GM23248 (cell line): ENCODE results near the gene LTO1. TPM values are rescaled to one million over a fixed set of nuclear protein-coding genes. Genes with fewer than 3 reads are reported as not detected.

Experiments used
- DNase-seq: peaks from one replicate; pipeline ENCODE4 v3.0.0-alpha.2; 2015
- H2AFZ ChIP-seq: fragments of 200-600 bp; sonication (generic); 2 replicates; pipeline ENCODE4 v1.6.1; 2016; ENCODE audit warnings: antibody characterized with exemption
- H3F3A ChIP-seq: fragments of 200-600 bp; sonication (generic); 2 replicates; pipeline ENCODE4 v1.6.1; 2016; ENCODE audit warnings: mild to moderate bottlenecking, antibody characterized with exemption, mixed run types; ENCODE audit not compliant: insufficient read depth
- H3K27ac ChIP-seq: fragments of 200-600 bp; sonication (generic); 2 replicates; pipeline ENCODE4 v1.5.1; 2016; ENCODE audit warnings: mild to moderate bottlenecking
- H3K27me3 ChIP-seq: fragments of 200-600 bp; sonication (generic); replicated peaks from 2 replicates; pipeline ENCODE4 v1.6.1; 2016; ENCODE audit warnings: mild to moderate bottlenecking; ENCODE audit not compliant: insufficient read depth
- H3K36me3 ChIP-seq: fragments of 200-600 bp; sonication (generic); 2 replicates; pipeline ENCODE4 v1.6.1; 2016; ENCODE audit warnings: low read depth, mild to moderate bottlenecking
- H3K4me1 ChIP-seq: fragments of 200-600 bp; sonication (generic); 2 replicates; pipeline ENCODE4 v1.6.1; 2016; ENCODE audit warnings: mild to moderate bottlenecking; ENCODE audit not compliant: insufficient read depth
- H3K4me2 ChIP-seq: fragments of 200-600 bp; sonication (generic); one replicate; pipeline ENCODE4 v1.6.1; 2016; ENCODE audit warnings: mild to moderate bottlenecking; ENCODE audit not compliant: unreplicated experiment
- H3K4me3 ChIP-seq: fragments of 200-600 bp; sonication (generic); 2 replicates; pipeline ENCODE4 v1.5.1; 2016; ENCODE audit warnings: mild to moderate bottlenecking
- H3K79me2 ChIP-seq: fragments of 200-600 bp; sonication (generic); 2 replicates; pipeline ENCODE4 v1.6.1; 2016; ENCODE audit warnings: mild to moderate bottlenecking; ENCODE audit not compliant: insufficient read depth
- H3K9ac ChIP-seq: fragments of 200-600 bp; sonication (generic); 2 replicates; pipeline ENCODE4 v1.6.1; 2016; ENCODE audit warnings: mild to moderate bottlenecking
- H3K9me2 ChIP-seq: fragments of 200-600 bp; sonication (generic); 2 replicates; pipeline ENCODE4 v1.6.1; 2016; ENCODE audit warnings: mixed run types, mild to moderate bottlenecking, moderate library complexity; ENCODE audit not compliant: insufficient read depth
- H3K9me3 ChIP-seq: fragments of 200-600 bp; sonication (generic); one replicate; pipeline ENCODE4 v1.6.1; 2017; ENCODE audit warnings: low read depth
- H4K20me1 ChIP-seq: fragments of 200-600 bp; sonication (generic); 2 replicates; pipeline ENCODE4 v1.6.0; 2016; ENCODE audit not compliant: insufficient read depth
- EZH2 ChIP-seq: fragments of 200-600 bp; sonication (generic); IDR thresholded peaks from 2 replicates; pipeline ENCODE4 v1.6.1; 2018; ENCODE audit warnings: antibody characterized with exemption, mild to moderate bottlenecking; ENCODE audit not compliant: insufficient read depth, poor library complexity, severe bottlenecking
- EZH2phosphoT487 ChIP-seq: fragments of 200-600 bp; sonication (generic); IDR thresholded peaks from 2 replicates; pipeline ENCODE4 v1.6.1; 2018; ENCODE audit warnings: antibody characterized with exemption, moderate library complexity, mild to moderate bottlenecking, low read depth; ENCODE audit not compliant: insufficient read depth
- WGBS, 2 experiments: methylation state at CpG; one replicate each; pipeline ENCODE4 v1.1.6; 2015 to 2017; ENCODE audit warnings: low lambda C conversion rate in 2 of 2, low coverage in 1 of 2; ENCODE audit errors: missing lambda C conversion rate in 2 of 2; 5-methylcytosine and 5-hydroxymethylcytosine counted together
- in situ Hi-C: fragments of 300-500 bp; cut with MboI; formaldehyde crosslinking; loops from 2 replicates; pipeline ENCODE4 v1.15.0; 2020
- polyA plus RNA-seq: library from polyadenylated mRNA; unstranded; fragments of >200 nt; fragmentation: Nextera tagmentation; extraction: Ambion mirVana; gene quantifications from 2 replicates; pipeline ENCODE4 v1.2.1, GENCODE V29; 2016
- total RNA-seq: library from RNA; depleted of rRNA; stranded (reverse); fragments of >200 nt; shearing (Covaris generic); gene quantifications from 2 replicates; pipeline ENCODE4 v1.2.3, GENCODE V29; 2014

Gene LTO1
- total and polyA plus RNA-seq, 2 experiments from 2014 or later = 20.6 to 26.2 TPM

GRCh38 chr11:69650081-69650831 lies 24.9 kb downstream of the LTO1 start:
- Histone ChIP-seq H3K4me3 (no peak overlapping the region), H3K9me3 (no peaks in the 10 kb centered on the region), H3F3A (peaks cover 91% of the 10 kb centered on the region), H3K9me2 (no peaks in the 10 kb centered on the region), H3K27me3 (no peaks in the 10 kb centered on the region), H3K9ac (no peak overlapping the region), H4K20me1 (peaks cover 11% of the 10 kb centered on the region), H2AFZ (no peak overlapping the region), H3K79me2 (peaks cover 57% of the 10 kb centered on the region), H3K4me2 (no peak overlapping the region), H3K36me3 (peaks cover 86% of the 10 kb centered on the region), H3K27ac (peak overlapping the region; percentile 15), H3K4me1 (no peaks in the 10 kb centered on the region; the same call in 1 of the 2 replicates)
- in situ Hi-C loops = no loop called here
- 84 to 87% methylated on average over 22 to 24 of the region's 24 CpGs for WGBS, 2 experiments
- TF ChIP-seq EZH2phosphoT487 = no peak
- DNase-seq = peak; percentile 41

- Histone ChIP-seq H3K9ac (no peak overlapping the region), H3K27me3 (no peaks in the 10 kb centered on the region), H3K4me1 (peaks cover 3% of the 10 kb centered on the region; the same call in 1 of the 2 replicates), H3K4me3 (no peak overlapping the region), H3F3A (peaks cover 90% of the 10 kb centered on the region), H3K36me3 (peaks cover 87% of the 10 kb centered on the region), H3K9me3 (no peaks in the 10 kb centered on the region), H3K4me2 (no peak overlapping the region), H3K27ac (0 out of 2 replicates have a peak overlapping the region, but pooled peaks have one; percentile 15), H3K79me2 (peaks cover 65% of the 10 kb centered on the region), H4K20me1 (peaks cover 11% of the 10 kb centered on the region), H2AFZ (no peak overlapping the region), H3K9me2 (no peaks in the 10 kb centered on the region)
- DNase-seq = no peak
- TF ChIP-seq EZH2 = no peak
- TF ChIP-seq EZH2phosphoT487 = no peak
- in situ Hi-C loops = no loop called here
- 94 to 96% methylated on average over 10 of the region's 10 CpGs for WGBS, 2 experiments
Measured at GRCh38 chr11:69649576-69649900, 25.6 kb downstream of the LTO1 start.

- peaks cover 85% of the 10 kb centered on the region for H3F3A ChIP-seq
- H3K4me1 ChIP-seq = peaks cover 5% of the 10 kb centered on the region; the same call in 1 of the 2 replicates
- no peak overlapping the region for H3K9ac ChIP-seq
- H3K36me3 ChIP-seq = peaks cover 83% of the 10 kb centered on the region
- peak; percentile 21 for DNase-seq
- peaks cover 71% of the 10 kb centered on the region for H3K79me2 ChIP-seq
- WGBS, 2 experiments = 93 to 94% methylated on average over 33 to 37 of the region's 37 CpGs
- H4K20me1 ChIP-seq = peaks cover 11% of the 10 kb centered on the region
- TF ChIP-seq EZH2 (no peak), EZH2phosphoT487 (no peak)
- in situ Hi-C loops = no loop called here
- no peaks in the 10 kb centered on the region for H3K27me3 ChIP-seq
- no peak overlapping the region for H3K4me3 ChIP-seq
- H3K9me2 ChIP-seq = no peaks in the 10 kb centered on the region
- no peak overlapping the region for H2AFZ ChIP-seq
- H3K27ac ChIP-seq = 0 out of 2 replicates have a peak overlapping the region, but pooled peaks have one; percentile 21
- no peak overlapping the region for H3K4me2 ChIP-seq
- no peaks in the 10 kb centered on the region for H3K9me3 ChIP-seq
Measured at GRCh38 chr11:69648679-69649575, 26.2 kb downstream of the LTO1 start.

- H3K27ac ChIP-seq = peak overlapping the region; percentile 44
- H3K79me2 ChIP-seq = peaks cover 81% of the 10 kb centered on the region
- in situ Hi-C loops = no loop called here
- H3K4me3 ChIP-seq = no peak overlapping the region
- no peaks in the 10 kb centered on the region for H3K9me3 ChIP-seq
- H3K4me2 ChIP-seq = no peak overlapping the region
- WGBS, 2 experiments = 86% methylated on average over 28 of the region's 28 CpGs
- peak overlapping the region; percentile 96 for H3K9ac ChIP-seq
- peak; percentile 23 for DNase-seq
- peaks cover 77% of the 10 kb centered on the region for H3K36me3 ChIP-seq
- H3K9me2 ChIP-seq = no peaks in the 10 kb centered on the region
- H3K4me1 ChIP-seq = peaks cover 7% of the 10 kb centered on the region; the same call in 1 of the 2 replicates
- no peaks in the 10 kb centered on the region for H3K27me3 ChIP-seq
- H4K20me1 ChIP-seq = peaks cover 9% of the 10 kb centered on the region
- TF ChIP-seq EZH2 (no peak), EZH2phosphoT487 (no peak)
- H2AFZ ChIP-seq = no peak overlapping the region
- peaks cover 76% of the 10 kb centered on the region for H3F3A ChIP-seq
Measured at GRCh38 chr11:69647761-69648497, 27.2 kb downstream of the LTO1 start.
